SH-SY5Y (cell line): ENCODE measurements around the gene ABCC1.
A peak's percentile ranks its signal among the peaks of the same experiment; 100 is the strongest.

ENCODE experiments used
- GATA2 ChIP-seq: IDR thresholded peaks from 2 replicates; pipeline ENCODE4 v1.6.1; 2011; ENCODE audit warnings: mild to moderate bottlenecking, low read depth, low read length
- GATA3 ChIP-seq: IDR thresholded peaks from 2 replicates; pipeline ENCODE4 v1.6.1; 2011; ENCODE audit warnings: low read depth, mild to moderate bottlenecking, low read length, moderate library complexity

The ABCC1 gene

GRCh38 chr16:15988268-15989013 lies 39.0 kb downstream of the ABCC1 start:
- TF ChIP-seq GATA3 (no peak), GATA2 (no peak)

GRCh38 chr16:15990902-15991301 lies 41.5 kb downstream of the ABCC1 start:
- TF ChIP-seq GATA3: no peak
- peak; percentile 48; the same call in 1 of the 2 replicates for TF ChIP-seq GATA2

GRCh38 chr16:15993128-15993527 lies 43.7 kb downstream of the ABCC1 start:
- TF ChIP-seq GATA3 (no peak), GATA2 (no peak)

- TF ChIP-seq GATA3: no peak
- no peak for TF ChIP-seq GATA2
Observed at GRCh38 chr16:15993541-15993940, 44.1 kb downstream of the ABCC1 start.

GRCh38 chr16:15993946-15994665 lies 44.7 kb downstream of the ABCC1 start:
- TF ChIP-seq GATA2 (no peak), GATA3 (no peak)

- TF ChIP-seq GATA2 (no peak), GATA3 (no peak)
Observed at GRCh38 chr16:15996432-15997109, 47.2 kb downstream of the ABCC1 start.

- no peak for TF ChIP-seq GATA2
- TF ChIP-seq GATA3: no peak
Observed at GRCh38 chr16:16000685-16001084, 51.3 kb downstream of the ABCC1 start.

- no peak for TF ChIP-seq GATA2
- TF ChIP-seq GATA3: no peak
Observed at GRCh38 chr16:16001596-16002255, 52.3 kb downstream of the ABCC1 start.

GRCh38 chr16:16003719-16004313 lies 54.4 kb downstream of the ABCC1 start:
- TF ChIP-seq GATA3: no peak
- no peak for TF ChIP-seq GATA2

- TF ChIP-seq GATA2 (no peak), GATA3 (no peak)
Observed at GRCh38 chr16:16004314-16004749, 54.9 kb downstream of the ABCC1 start.

- TF ChIP-seq GATA2 (no peak), GATA3 (no peak)
Observed at GRCh38 chr16:16005721-16006120, 56.3 kb downstream of the ABCC1 start.

- TF ChIP-seq GATA2 (no peak), GATA3 (no peak)
Observed at GRCh38 chr16:16006650-16007049, 57.2 kb downstream of the ABCC1 start.

- no peak for TF ChIP-seq GATA3
- TF ChIP-seq GATA2: no peak
Observed at GRCh38 chr16:16007743-16008111, 58.3 kb downstream of the ABCC1 start.

- no peak for TF ChIP-seq GATA2
- TF ChIP-seq GATA3: no peak
Observed at GRCh38 chr16:16008666-16009065, 59.2 kb downstream of the ABCC1 start.

GRCh38 chr16:16009401-16009800 lies 60.0 kb downstream of the ABCC1 start:
- no peak for TF ChIP-seq GATA3
- TF ChIP-seq GATA2: no peak
